Heart right ventricle (tissue), 16 donors: ENCODE results near the gene SPINK6. TPM values are rescaled to one million over a fixed set of nuclear protein-coding genes. Genes with fewer than 3 reads are reported as not detected.

Experiments
- ATAC-seq, 8 donors: fragments of 200-7000 bp; cut with Tn5 transposase; one replicate each; pipeline ENCODE4 v1.9.1; 2020; ENCODE audit warnings: mild to moderate bottlenecking in 8 of 8, moderate library complexity in 8 of 8, moderate number of reproducible peaks in 1 of 8
- DNase-seq, 2 donors: peaks; one replicate each; pipeline ENCODE4 v3.0.0-alpha.2; 2020
- H3K27ac ChIP-seq, 10 donors: fragments of 200-600 bp; sonication (generic) in 2 of 10; one replicate each; pipeline versions ENCODE4 v1.5.0 to v1.8.0; 2020 to 2022; ENCODE audit warnings: mild to moderate bottlenecking in 3 of 10
- H3K27me3 ChIP-seq, 7 donors: fragments of 200-600 bp; one replicate each; pipeline ENCODE4 v1.8.0; 2021 to 2022; ENCODE audit warnings: mild to moderate bottlenecking in 2 of 7
- H3K36me3 ChIP-seq, 9 donors: fragments of 200-600 bp; sonication (generic) in 1 of 9; one replicate each; pipeline versions ENCODE4 v1.5.0 to v1.8.0; 2020 to 2022; ENCODE audit warnings: mild to moderate bottlenecking in 2 of 9
- H3K4me1 ChIP-seq, 9 donors: fragments of 200-600 bp; sonication (generic) in 1 of 9; one replicate each; pipeline versions ENCODE4 v1.5.0 to v1.8.0; 2020 to 2022; ENCODE audit warnings: mild to moderate bottlenecking in 4 of 9
- H3K4me3 ChIP-seq, 10 donors: fragments of 200-600 bp; sonication (generic) in 2 of 10; one replicate each; pipeline versions ENCODE4 v1.5.0 to v1.8.0; 2020 to 2022; ENCODE audit warnings: mild to moderate bottlenecking in 7 of 10, moderate library complexity in 2 of 10
- H3K9me3 ChIP-seq, 11 donors: fragments of 200-600 bp in 10 of 11; sonication (generic) in 2 of 11; one replicate each; pipeline versions ENCODE4 v1.5.0 to v1.8.0; 2013 to 2022; ENCODE audit warnings: mild to moderate bottlenecking in 2 of 11, control low read depth in 1 of 11, moderate library complexity in 1 of 11
- WGBS, 2 donors: extraction: QIAGEN DNeasy Blood & Tissue Kit; methylation state at CpG; one replicate each; pipeline ENCODE4 v1.1.7; 2013; ENCODE audit warnings: inconsistent platforms in 1 of 2; 5-methylcytosine and 5-hydroxymethylcytosine counted together
- intact Hi-C, 10 donors: fragments of 100-400 bp; cut with DNase I; formaldehyde crosslinking; loops; one replicate each; pipeline versions ENCODE4 v1.11.1 to v1.14.2; 2022
- polyA plus RNA-seq, 2 donors: library from polyadenylated mRNA; stranded (reverse); fragments of 200-250 nt; gene quantifications; one replicate each; pipeline ENCODE4 v1.2.3, GENCODE V29; 2013
- total RNA-seq, 10 donors: library from RNA; stranded (reverse); fragmentation: NEBNext Ultra II Directional in 3 of 10; extraction: Animal tissue kit (Norgen Biotek cat#: 25700) in 3 of 10; gene quantifications; one replicate each; pipeline versions ENCODE4 v1.2.1 to v1.2.4, GENCODE V29; 2021 to 2023
- TF ChIP-seq, protein P1 (sequence below), 9 donors: fragments of 200-600 bp; sonication (generic) in 2 of 9; IDR thresholded peaks; one replicate each; pipeline versions ENCODE4 v1.5.0 to v1.8.0; 2021 to 2022; ENCODE audit warnings: antibody characterized with exemption in 9 of 9, mild to moderate bottlenecking in 5 of 9, moderate library complexity in 1 of 9
- donor health status: Arrhythmogenic right ventricular cardiomyopathy.
- donor health status: ischemic (EF 13 %, LVEDD 7.1; RV severe dilation, severe dysfunction).
- donor health status: healthy with polysubstance abuse.
- donor health status: DM: no; HTN: yes; CAD: no.
- donor health status: DM: no; HTN: no; CAD: no.
- donor health status: ischemic (EF 25% LVEDD 6.9; RV normal size, moderate dysfunction).
- donor health status: ischemic (EF 25% LVEDD 5.7; RV mildly dilated, moderate dysfunction).
- donor health status: healthy.
- donor health status: DM: yes; HTN: yes; CAD: no.
- donor health status: Ischemic cardiomyopathy.
- donor health status: ischemic (EF 35%, LVEDD 5.7; RV mildly dilated, moderate dysfunction).
- donor health status: nonischemic (EF 11% LVEDD 7.7; RV severe dilation, severe dysfunction).
- donor health status: DM: yes; HTN: yes; CAD: no.
- donor health status: PGD.
- donor health status: ischemic (EF 29% LVEDD 5.4; RV normal size, mild dysfunction).
- donor health status: nonischemic (EF 23%, LVEDD 6.1; RV moderate dilation, normal function).

The SPINK6 gene
- total and polyA plus RNA-seq, 12 donors, result not detected

DNA sequence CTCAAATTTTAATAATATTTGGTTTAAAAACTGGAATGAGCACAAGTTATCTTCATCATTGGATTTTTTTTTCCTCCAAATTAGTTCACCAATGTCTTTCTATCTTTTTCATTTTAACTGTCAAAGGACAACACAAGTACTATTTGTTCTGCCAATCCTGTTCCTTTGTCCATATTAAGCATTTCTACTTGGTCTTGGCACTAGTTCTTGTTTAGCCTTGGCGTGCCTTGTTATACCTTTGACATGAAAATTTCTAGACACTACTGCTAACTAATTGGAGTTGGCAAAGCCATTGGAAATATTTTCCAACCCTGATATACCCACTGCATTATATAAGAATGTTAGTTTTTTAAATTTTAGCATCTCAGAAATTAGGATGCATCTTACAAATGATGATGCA, 3.8 kb downstream of the SPINK6 start:
- H3K4me3 ChIP-seq, result no peak overlapping the region
- WGBS, 2 donors, result 59 to 76% methylated on average over 1 of the region's 1 CpG
- peaks cover 0 to 25% (median 0%) of the 10 kb centered on the region in 9 donors for H3K4me1 ChIP-seq
- H3K27ac ChIP-seq, result no peak overlapping the region
- DNase-seq (no peak), ATAC-seq (peak in 1 of 8 donors; percentile 51)
- TF ChIP-seq, protein P1, sequence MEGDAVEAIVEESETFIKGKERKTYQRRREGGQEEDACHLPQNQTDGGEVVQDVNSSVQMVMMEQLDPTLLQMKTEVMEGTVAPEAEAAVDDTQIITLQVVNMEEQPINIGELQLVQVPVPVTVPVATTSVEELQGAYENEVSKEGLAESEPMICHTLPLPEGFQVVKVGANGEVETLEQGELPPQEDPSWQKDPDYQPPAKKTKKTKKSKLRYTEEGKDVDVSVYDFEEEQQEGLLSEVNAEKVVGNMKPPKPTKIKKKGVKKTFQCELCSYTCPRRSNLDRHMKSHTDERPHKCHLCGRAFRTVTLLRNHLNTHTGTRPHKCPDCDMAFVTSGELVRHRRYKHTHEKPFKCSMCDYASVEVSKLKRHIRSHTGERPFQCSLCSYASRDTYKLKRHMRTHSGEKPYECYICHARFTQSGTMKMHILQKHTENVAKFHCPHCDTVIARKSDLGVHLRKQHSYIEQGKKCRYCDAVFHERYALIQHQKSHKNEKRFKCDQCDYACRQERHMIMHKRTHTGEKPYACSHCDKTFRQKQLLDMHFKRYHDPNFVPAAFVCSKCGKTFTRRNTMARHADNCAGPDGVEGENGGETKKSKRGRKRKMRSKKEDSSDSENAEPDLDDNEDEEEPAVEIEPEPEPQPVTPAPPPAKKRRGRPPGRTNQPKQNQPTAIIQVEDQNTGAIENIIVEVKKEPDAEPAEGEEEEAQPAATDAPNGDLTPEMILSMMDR (IDR thresholded peaks at IDR 0.05), result no peak
- H3K9me3 ChIP-seq, result no peaks in the 10 kb centered on the region
- H3K36me3 ChIP-seq, result no peaks in the 10 kb centered on the region
- intact Hi-C loops, result no loop called here
- H3K27me3 ChIP-seq, result no peaks in the 10 kb centered on the region

GRCh38 chr5:148208226-148208625, 5.4 kb downstream of the SPINK6 start:
- Histone ChIP-seq H3K27ac (peak overlapping the region in 1 of 10 donors; percentile 22), H3K4me1 (peaks cover 0 to 25% (median 0%) of the 10 kb centered on the region in 9 donors), H3K9me3 (no peaks in the 10 kb centered on the region), H3K27me3 (no peaks in the 10 kb centered on the region), H3K4me3 (no peak overlapping the region), H3K36me3 (no peaks in the 10 kb centered on the region)
- ATAC-seq, result no peak
- intact Hi-C loops, result no loop called here
- no peak for DNase-seq
- TF ChIP-seq, protein P1 (IDR thresholded peaks at IDR 0.05), result no peak

- WGBS, 2 donors, result 63 to 67% methylated on average over 3 of the region's 3 CpGs
- no peak for ATAC-seq
- DNase-seq, result no peak
- H3K9me3 ChIP-seq, result no peaks in the 10 kb centered on the region
- intact Hi-C loops, result no loop called here
- peak overlapping the region in 1 of 10 donors; percentile 22 for H3K27ac ChIP-seq
- H3K4me3 ChIP-seq, result no peak overlapping the region
- H3K4me1 ChIP-seq, result peaks cover 0 to 25% (median 0%) of the 10 kb centered on the region in 9 donors
- H3K36me3 ChIP-seq, result no peaks in the 10 kb centered on the region
- TF ChIP-seq, protein P1 (IDR thresholded peaks at IDR 0.05), result no peak
- H3K27me3 ChIP-seq, result no peaks in the 10 kb centered on the region
These were observed 6.4 kb downstream of the SPINK6 start for GRCh38 chr5:148209151-148209770.

- Histone ChIP-seq H3K27me3 (no peaks in the 10 kb centered on the region), H3K27ac (no peak overlapping the region), H3K4me3 (no peak overlapping the region), H3K36me3 (no peaks in the 10 kb centered on the region), H3K9me3 (peaks cover 0 to 6% (median 0%) of the 10 kb centered on the region in 11 donors), H3K4me1 (no peaks in the 10 kb centered on the region)
- intact Hi-C loops, result loop anchor here in 1 of 10 donors (5.0 kb wide), 1 partner anchor 322 kb away; no protein-coding TSS in a partner anchor
- 68 to 69% methylated on average over 1 of the region's 1 CpG for WGBS, 2 donors
- no peak for ATAC-seq
- TF ChIP-seq, protein P1 (IDR thresholded peaks at IDR 0.05), result no peak
- DNase-seq, result no peak
These were observed 11.9 kb downstream of the SPINK6 start for GRCh38 chr5:148214665-148215185.
